Measurements from ENCODE around the gene FAT3. TPM values are rescaled to one million over a fixed set of nuclear protein-coding genes. Genes with fewer than 3 reads are reported as not detected.

FAT3 gene
- total and polyA plus RNA-seq, 2 of the 4 experiments (the other 2 are of a cell fraction): 0.53 to 2.9 TPM

DNA sequence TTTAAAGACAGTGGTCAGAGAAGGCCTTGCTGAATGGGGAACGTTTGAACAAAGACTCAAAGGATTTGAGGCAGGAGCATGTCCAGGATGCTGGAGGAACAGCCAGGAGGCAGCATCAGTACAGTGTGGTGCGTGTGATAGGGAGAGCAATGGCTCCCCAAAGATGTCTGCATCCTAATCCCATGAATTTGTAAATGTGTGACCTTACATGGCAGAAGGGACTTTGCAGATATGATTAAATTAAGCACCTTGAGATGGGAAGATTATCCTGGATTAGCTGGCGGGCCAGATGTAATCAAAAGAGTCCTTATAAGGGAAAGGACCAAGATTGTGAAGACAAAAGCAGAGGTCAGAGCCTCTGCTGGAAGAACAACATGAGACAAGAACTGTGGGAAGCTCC lies 24.6 kb upstream of the FAT3 start:
- no peaks in the 10 kb centered on the region for H3K27me3 ChIP-seq (ENCODE audit: control insufficient read depth, insufficient read depth, low read length)
- H3K4me2 ChIP-seq (ENCODE audit: low read depth, low read length): no peak overlapping the region
- ATAC-seq (ENCODE audit: low read depth) (no peak), DNase-seq (no peak)
- no peak overlapping the region for H3K56ac ChIP-seq (ENCODE audit: extremely low read depth, insufficient read depth, low read length)
- H2BK20ac ChIP-seq (ENCODE audit: low read depth, low read length): no peak overlapping the region
- ChIA-PET CTCF (no interaction called here), POLR2A (ENCODE audit: unreplicated experiment) (no interaction called here)
- H3K18ac ChIP-seq (ENCODE audit: low read depth, low read length): no peak overlapping the region
- H3K9me3 ChIP-seq (ENCODE audit: control insufficient read depth, insufficient read depth, low read length): no peaks in the 10 kb centered on the region; the same call in 1 of the 2 replicates
- no peak overlapping the region for H3K14ac ChIP-seq (replicated peaks; ENCODE audit: low read depth, low read length)
- no peaks in the 10 kb centered on the region for H3K9me1 ChIP-seq (ENCODE audit: insufficient read depth, low read length)
- dilution Hi-C loops (cut with HindIII; ENCODE audit: low sequenced_read_pairs, unreplicated experiment) (no loop called here), in situ Hi-C loops (cut with MboI; ENCODE audit: low sequenced_read_pairs) (loop anchor here (25.0 kb wide), 1 partner anchor 337 kb away; no protein-coding TSS in a partner anchor), intact Hi-C loops (cut with micrococcal nuclease) (no loop called here)
- no peak overlapping the region for H4K5ac ChIP-seq (ENCODE audit: low read depth, low read length)
- no peak overlapping the region for H3K27ac ChIP-seq (ENCODE audit: insufficient read depth, low read length)
- no peak overlapping the region for H3K4me3 ChIP-seq (ENCODE audit: insufficient read depth, low read depth, low read length)
- H4K20me1 ChIP-seq (ENCODE audit: insufficient read depth, low read length): no peaks in the 10 kb centered on the region
- H2BK120ac ChIP-seq (ENCODE audit: low read depth, low read length): no peak overlapping the region
- no peak overlapping the region for H2AFZ ChIP-seq (replicated peaks; ENCODE audit: low read length, poor library complexity)
- H2BK15ac ChIP-seq (ENCODE audit: low read depth, low read length): no peak overlapping the region
- H3K79me1 ChIP-seq (ENCODE audit: low read depth in 1 of 2, low read length in 2 of 2): no peaks in the 10 kb centered on the region
- TF ChIP-seq POLR2A (IDR thresholded peaks at IDR 0.05; ENCODE audit: low read depth, low read length): no peak
- no peak for TF ChIP-seq CHD1 (IDR thresholded peaks at IDR 0.05; ENCODE audit: low read depth, low read length)
- TF ChIP-seq MXI1 (IDR thresholded peaks at IDR 0.05; ENCODE audit: borderline replicate concordance, low read depth, low read length): no peak
- no peak for TF ChIP-seq RAD21 (IDR thresholded peaks at IDR 0.05; ENCODE audit: low read length)
- no peak for TF ChIP-seq RCOR1 (IDR thresholded peaks at IDR 0.05; ENCODE audit: insufficient replicate concordance, low read length)
- no peak for TF ChIP-seq BHLHE40 (IDR thresholded peaks at IDR 0.05; ENCODE audit: low read depth, low read length)
- no peak for TF ChIP-seq NFE2L2 (IDR thresholded peaks at IDR 0.05; ENCODE audit: low read depth, low read length)
- no peak for TF ChIP-seq SMC3 (IDR thresholded peaks at IDR 0.05; ENCODE audit: low read depth, low read length)
- TF ChIP-seq, protein P1, sequence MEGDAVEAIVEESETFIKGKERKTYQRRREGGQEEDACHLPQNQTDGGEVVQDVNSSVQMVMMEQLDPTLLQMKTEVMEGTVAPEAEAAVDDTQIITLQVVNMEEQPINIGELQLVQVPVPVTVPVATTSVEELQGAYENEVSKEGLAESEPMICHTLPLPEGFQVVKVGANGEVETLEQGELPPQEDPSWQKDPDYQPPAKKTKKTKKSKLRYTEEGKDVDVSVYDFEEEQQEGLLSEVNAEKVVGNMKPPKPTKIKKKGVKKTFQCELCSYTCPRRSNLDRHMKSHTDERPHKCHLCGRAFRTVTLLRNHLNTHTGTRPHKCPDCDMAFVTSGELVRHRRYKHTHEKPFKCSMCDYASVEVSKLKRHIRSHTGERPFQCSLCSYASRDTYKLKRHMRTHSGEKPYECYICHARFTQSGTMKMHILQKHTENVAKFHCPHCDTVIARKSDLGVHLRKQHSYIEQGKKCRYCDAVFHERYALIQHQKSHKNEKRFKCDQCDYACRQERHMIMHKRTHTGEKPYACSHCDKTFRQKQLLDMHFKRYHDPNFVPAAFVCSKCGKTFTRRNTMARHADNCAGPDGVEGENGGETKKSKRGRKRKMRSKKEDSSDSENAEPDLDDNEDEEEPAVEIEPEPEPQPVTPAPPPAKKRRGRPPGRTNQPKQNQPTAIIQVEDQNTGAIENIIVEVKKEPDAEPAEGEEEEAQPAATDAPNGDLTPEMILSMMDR (conservative IDR thresholded peaks at IDR 0.05; ENCODE audit: low read depth, low read length): no peak
- no peak for TF ChIP-seq RFX5 (IDR thresholded peaks at IDR 0.05; ENCODE audit: low read depth, low read length)
- no peak for TF ChIP-seq MAFK (IDR thresholded peaks at IDR 0.05; ENCODE audit: low read depth, low read length)
- H2AK5ac ChIP-seq (ENCODE audit: low read depth, low read length): no peak overlapping the region
- no TSS peak for BruUV-seq (replicated peaks)
- no peaks in the 10 kb centered on the region for H3K36me3 ChIP-seq (ENCODE audit: control insufficient read depth, insufficient read depth, low read length)
- H2BK5ac ChIP-seq (ENCODE audit: low read depth, low read length, poor library complexity, severe bottlenecking): no peak overlapping the region
- no peak overlapping the region for H2AK9ac ChIP-seq (replicated peaks; ENCODE audit: low read depth, low read length, poor library complexity)
- H3K4ac ChIP-seq (ENCODE audit: low read depth, low read length): no peak overlapping the region
- no peak overlapping the region for H4K91ac ChIP-seq (ENCODE audit: insufficient read depth, low read depth, low read length)
- no peak overlapping the region for H4K8ac ChIP-seq (ENCODE audit: low read depth in 2 of 2, low read length in 2 of 2)
- no peak overlapping the region for H3K9ac ChIP-seq (ENCODE audit: low read depth, low read length)
- H3K4me1 ChIP-seq (ENCODE audit: control insufficient read depth, insufficient read depth, low read length): no peaks in the 10 kb centered on the region
- H3K23ac ChIP-seq (ENCODE audit: low read depth, low read length): no peak overlapping the region
- WGBS, 2 experiments (ENCODE audit: extremely low coverage in 2 of 2, insufficient read length in 1 of 2): 23% methylated on average over 2 of the region's 3 CpGs; no CpG with 5 or more reads in 1 of the 2 experiments

Data from IMR-90 (cell line).